PFSK-1 (cell line): Measurements from ENCODE around the gene NT5DC1.

ENCODE experiments used
- POLR2AphosphoS5 ChIP-seq: IDR thresholded peaks from 2 replicates; pipeline ENCODE4 v1.6.1; 2012; ENCODE audit warnings: low read depth, mild to moderate bottlenecking, control low read depth, low read length, moderate library complexity
- SIN3A ChIP-seq: IDR thresholded peaks from 2 replicates; pipeline ENCODE4 v1.6.1; 2012; ENCODE audit warnings: mild to moderate bottlenecking, low read length, moderate library complexity, borderline replicate concordance; ENCODE audit not compliant: insufficient read depth

GRCh38 chr6:116251568-116252384, 151.1 kb downstream of the NT5DC1 start:
- no peak for TF ChIP-seq POLR2AphosphoS5
- TF ChIP-seq SIN3A = no peak
